T-helper 22 cell (primary cell): ENCODE data around the gene BBOX1.
"Not testable (repeated sequence)": the region's sequence is repeated elsewhere in the genome, so short reads cannot be mapped to it uniquely, and the experiment has no call there.

Source experiments
- DNase-seq: peaks from one replicate; pipeline ENCODE4 v3.0.0-alpha.2; 2020; ENCODE audit warnings: low read depth

Gene BBOX1

GRCh38 chr11:27040302-27041115, at the start of gene BBOX1:
Gene BBOX1, plus strand, starts transcription at chr11:27040815. Its CDS starts 14,616 bp downstream, at chr11:27055431.
- no peak for DNase-seq

- DNase-seq = no peak
Observed at GRCh38 chr11:26992031-26992541, 48.5 kb upstream of the BBOX1 start.

GRCh38 chr11:26993965-26994457, 46.6 kb upstream of the BBOX1 start, which contains the start of gene FIBIN:
Gene FIBIN, plus strand, starts transcription at chr11:26994112. Its CDS starts 415 bp downstream, at chr11:26994527.
- DNase-seq = no peak

DNA sequence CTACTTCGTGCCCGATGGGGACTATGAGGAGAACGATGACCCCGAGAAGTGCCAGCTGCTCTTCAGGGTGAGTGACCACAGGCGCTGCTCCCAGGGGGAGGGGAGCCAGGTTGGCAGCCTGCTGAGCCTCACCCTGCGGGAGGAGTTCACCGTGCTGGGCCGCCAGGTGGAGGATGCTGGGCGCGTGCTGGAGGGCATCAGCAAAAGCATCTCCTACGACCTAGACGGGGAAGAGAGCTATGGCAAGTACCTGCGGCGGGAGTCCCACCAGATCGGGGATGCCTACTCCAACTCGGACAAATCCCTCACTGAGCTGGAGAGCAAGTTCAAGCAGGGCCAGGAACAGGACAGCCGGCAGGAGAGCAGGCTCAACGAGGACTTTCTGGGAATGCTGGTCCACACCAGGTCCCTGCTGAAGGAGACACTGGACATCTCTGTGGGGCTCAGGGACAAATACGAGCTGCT, 46.0 kb upstream of the BBOX1 start:
- no peak for DNase-seq

DNA sequence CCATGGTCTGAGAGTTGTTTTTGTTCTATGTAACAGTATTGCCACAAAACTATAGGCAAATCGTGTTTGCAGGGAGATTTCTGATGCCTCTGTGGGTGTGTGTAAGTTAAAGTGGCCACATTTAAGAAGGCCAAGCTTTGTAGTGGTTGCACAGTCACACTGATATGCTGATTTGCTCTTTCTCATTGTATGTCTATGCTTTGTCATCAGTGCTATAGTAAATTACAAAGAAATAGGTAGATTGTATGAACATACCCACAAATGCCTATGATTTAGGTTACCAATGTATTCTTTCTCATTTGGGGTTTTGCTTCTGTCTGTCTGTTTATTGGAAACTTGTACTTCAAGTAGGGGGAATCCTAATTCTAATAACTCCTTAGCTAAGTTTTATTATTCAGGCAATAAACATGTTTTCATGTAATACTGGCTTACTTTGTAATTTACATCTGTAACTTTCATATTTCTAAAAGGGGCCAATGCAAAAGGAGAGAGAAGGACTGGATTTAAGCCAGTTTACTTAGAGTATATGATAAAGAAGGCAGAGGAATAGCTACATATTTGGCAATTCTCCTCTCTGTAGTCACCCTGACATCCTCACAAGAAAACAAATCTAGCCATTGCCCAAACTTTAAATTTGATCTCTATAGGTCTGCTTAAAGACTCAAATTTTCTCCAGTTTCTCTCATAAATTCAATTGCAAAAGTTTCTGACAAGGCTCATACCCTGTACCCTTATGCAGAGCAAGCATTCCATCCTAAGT, 44.7 kb upstream of the BBOX1 start:
- no peak for DNase-seq

GRCh38 chr11:26997378-26997777, 43.2 kb upstream of the BBOX1 start:
- no peak for DNase-seq

- not testable (repeated sequence) for DNase-seq
Observed at GRCh38 chr11:27001136-27001730, 39.4 kb upstream of the BBOX1 start.

DNA sequence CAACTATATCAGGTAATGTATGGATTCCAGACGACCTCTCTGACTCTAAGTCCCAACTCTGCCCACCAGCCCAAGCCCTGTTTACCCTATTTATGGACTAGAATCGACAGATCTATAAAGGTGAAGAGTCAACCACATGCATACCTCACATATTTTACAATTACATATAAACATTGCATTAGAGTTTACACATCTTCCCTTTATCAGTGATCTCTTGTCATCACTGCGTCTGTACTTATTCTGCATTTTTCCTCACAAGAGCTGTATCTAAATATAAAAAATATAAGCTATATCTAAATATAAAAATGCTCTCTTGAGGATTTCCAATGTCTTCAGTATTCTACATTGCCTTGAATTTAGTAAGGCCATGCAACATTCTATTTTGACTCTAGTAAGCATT, 38.2 kb upstream of the BBOX1 start:
- no peak for DNase-seq

DNA sequence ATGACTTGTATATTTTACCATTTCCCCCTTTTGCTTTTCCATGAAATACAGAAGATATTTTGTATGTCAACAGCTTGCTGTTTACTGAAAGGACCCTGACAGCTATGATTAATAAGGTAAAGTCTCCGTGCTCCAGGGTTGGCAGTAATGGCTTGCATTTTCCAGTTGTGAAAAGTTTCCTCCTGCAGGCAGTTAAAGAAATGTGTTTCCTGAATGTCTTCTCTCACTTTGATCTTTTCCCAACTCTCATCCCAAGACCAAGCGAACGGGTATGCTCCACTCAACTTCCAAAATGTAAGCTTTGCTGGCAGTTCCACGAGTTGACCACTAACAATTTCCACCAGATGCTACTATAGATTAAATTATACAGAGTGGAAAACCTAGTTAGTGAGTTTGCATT, 37.8 kb upstream of the BBOX1 start:
- DNase-seq = no peak

- DNase-seq = no peak
Observed at GRCh38 chr11:27004103-27004502, 36.5 kb upstream of the BBOX1 start.

GRCh38 chr11:27008811-27009535, 31.6 kb upstream of the BBOX1 start:
- DNase-seq = no peak

DNA sequence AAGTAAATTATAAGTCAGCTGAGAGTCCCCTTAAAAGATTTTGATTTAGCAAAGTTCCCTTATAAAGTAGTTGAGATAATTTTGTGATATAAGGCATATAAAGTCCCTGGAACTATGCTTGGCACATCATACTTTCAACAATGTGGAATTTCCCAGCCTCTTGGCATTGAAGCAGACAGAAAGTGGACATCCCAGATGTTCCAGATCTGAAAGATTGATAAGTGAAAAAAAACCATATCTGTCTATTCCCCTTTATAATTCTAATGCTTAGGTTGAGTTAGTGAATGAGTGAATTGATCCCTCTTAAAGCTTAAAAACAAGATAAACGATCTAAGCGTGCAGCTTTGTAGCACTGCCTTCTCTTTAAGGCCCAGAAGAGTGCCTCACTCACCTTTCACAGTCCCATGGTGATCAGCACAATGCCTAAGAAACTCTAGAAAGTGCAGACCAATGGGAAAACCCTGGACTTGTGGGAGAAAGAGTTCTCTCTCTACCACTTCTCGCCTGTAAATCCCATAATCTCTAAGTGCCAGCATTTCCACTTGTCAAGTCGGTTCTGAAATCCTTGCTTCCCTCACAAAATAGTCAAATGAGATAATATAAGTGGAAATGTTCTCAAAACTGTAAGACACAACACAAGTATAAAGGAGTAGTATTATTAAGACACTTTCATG, 28.9 kb upstream of the BBOX1 start:
- no peak for DNase-seq

DNA sequence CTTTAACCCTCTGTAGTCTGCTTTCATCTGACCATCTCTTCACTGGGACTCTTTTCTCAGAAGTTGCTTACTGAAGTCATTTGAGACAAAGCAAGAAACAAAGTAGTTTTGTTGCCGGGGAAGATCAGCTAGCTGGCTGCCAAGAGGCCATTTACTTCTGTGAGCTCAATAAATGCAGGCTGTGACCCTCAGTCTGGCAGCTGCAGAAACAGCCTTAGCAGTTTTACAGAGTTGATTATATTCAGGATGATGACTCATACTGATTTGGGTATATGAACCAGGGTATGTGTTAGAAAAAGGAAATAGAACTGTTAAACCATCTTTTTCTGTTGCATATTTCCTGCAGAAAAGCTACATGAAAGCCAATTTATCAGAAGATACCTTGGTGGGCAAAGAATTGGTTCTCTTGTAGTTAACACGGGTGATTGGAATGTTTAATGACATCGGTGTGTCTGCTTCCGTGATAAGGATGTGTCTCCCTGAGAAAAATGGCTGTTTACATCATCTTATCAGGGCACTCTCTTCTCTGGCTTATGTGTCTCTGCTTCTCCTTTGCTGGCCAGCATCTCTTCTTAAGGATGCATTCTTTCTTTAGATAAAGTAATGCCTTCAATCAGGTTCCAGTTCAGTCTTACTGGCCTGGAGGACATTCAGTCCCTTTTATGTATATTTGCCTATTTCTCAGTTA, 28.2 kb upstream of the BBOX1 start:
- DNase-seq = no peak

DNA sequence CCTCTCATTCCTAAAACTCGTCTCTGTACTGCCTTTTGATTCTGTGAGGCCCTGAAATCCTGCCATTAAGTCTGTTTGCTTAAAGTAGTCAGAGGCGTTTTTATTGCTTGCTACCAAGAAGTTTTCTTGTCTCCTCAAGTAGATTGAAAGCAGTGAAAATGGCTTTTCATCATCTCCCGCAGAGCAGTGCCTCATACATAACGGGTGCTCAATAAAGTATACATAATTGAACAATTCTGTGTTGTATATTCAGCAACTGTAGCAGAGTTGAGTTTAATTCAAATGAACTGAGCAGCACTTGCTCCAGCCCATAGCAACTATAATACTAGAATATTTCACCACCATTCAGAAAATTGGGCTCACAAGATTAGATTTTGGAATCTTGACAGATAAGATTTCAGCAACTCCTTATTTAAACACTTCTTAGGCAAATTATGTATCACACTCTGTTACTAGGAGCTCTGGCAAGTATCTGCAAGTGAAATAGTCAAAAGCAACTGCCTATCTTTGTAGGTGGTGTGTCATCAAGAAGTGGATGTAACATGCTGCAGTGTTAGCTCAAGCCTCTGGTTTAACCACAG, 26.7 kb upstream of the BBOX1 start:
- DNase-seq = no peak

DNA sequence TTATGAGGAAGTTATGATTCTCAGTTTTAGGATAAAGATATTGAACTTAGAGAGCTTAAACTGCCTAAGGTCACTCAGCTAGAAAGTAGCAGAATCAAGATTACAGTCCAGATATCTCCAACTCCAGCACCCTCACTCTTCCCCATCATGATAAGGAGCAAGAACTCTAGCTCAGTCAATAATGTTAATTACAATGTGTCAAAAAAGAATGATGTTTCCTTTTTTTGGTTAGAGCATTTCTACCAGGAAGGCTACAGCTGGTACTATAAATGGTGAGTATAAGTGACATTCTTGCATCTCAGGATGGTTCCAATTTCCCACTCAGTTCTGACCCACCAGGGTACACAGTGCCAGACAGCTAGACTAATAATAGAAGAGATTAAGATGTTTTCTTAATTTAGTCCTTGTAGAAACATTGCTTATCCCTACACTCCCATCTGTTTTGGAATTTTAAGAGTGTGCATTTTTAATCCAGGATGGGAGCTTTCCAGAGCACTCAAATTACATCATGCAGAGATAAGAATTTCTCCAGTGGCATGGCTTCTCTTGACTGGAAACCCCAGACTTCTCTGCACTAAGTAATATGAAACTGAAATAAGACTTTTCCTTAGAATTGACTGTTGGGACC, 21.6 kb upstream of the BBOX1 start:
- no peak for DNase-seq

- DNase-seq = no peak
Observed at GRCh38 chr11:27020751-27021150, 19.9 kb upstream of the BBOX1 start.

- DNase-seq = no peak
Observed at GRCh38 chr11:27022659-27023251, 17.9 kb upstream of the BBOX1 start.

- no peak for DNase-seq
Observed at GRCh38 chr11:27024865-27025264, 15.8 kb upstream of the BBOX1 start.

DNA sequence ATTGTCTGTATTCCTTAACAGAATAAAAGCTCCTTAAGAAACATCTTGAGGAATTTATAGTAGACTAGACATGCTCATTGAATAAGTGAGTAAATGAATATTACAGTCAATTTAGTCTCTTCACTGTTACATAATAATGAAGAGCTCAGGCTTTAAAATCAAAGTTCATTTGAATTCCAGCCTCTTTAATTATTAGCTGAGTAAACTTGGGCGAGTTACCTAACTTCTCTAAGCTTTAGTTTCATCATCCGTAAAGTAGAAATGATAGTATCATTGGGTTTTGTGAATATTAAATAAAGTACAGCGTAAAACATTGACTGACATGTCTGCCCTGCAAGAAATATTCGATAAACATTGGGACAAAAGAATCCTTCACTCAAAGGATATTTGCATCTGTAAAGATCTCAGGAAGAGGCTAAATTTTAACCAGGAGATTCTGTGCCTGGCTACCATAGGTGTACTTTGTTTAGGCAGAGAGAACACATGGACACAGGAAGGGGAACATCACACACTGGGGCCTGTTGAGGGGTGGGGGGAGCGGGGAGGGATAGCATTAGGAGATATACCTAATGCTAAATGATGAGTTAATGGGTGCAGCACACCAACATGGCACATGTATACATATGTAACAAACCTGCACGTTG, 15.2 kb upstream of the BBOX1 start:
- DNase-seq = no peak
